GM21423 (cell line): ENCODE measurements around the gene CORO2B.
"Not testable (repeated sequence)": the region's sequence is repeated elsewhere in the genome, so short reads cannot be mapped to it uniquely, and the experiment has no call there.

ENCODE experiments used
- ATAC-seq: cut with Tn5 transposase; IDR thresholded peaks from one replicate; pipeline ENCODE4 v1.9.1; 2021; ENCODE audit warnings: mild to moderate bottlenecking, moderate library complexity; ENCODE audit not compliant: unreplicated experiment

The CORO2B gene

DNA sequence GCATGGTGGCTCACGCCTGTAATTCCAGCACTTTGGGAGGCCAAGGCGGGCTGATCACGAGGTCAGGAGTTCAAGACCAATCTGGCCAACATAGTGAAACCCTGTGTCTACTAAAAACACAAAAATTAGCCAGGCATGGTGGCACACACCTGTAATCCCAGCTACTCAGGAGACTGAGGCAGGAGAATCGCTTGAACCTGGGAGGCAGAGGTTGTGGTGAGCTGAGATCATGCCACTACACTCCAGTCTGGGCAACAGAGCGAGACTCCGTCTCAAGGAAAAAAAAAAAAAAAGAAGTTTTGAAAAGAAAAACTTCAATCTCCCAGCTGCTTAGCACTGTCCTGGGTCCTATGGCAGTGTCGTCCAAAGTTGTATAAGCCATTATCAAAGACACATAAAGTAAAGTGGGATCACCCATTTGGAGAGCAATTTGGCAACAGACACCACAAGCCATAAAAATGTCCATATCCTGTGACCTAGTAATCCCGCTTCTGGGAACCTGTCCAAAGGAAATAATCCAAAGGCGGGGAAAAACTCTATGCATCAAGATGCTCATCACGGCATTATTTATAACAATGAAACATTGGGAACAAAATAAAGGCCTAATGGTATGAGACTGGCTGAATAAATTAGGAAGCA, 26.2 kb downstream of the CORO2B start:
- ATAC-seq: not testable (repeated sequence)

GRCh38 chr15:68606375-68606774, 27.6 kb downstream of the CORO2B start:
- no peak for ATAC-seq

DNA sequence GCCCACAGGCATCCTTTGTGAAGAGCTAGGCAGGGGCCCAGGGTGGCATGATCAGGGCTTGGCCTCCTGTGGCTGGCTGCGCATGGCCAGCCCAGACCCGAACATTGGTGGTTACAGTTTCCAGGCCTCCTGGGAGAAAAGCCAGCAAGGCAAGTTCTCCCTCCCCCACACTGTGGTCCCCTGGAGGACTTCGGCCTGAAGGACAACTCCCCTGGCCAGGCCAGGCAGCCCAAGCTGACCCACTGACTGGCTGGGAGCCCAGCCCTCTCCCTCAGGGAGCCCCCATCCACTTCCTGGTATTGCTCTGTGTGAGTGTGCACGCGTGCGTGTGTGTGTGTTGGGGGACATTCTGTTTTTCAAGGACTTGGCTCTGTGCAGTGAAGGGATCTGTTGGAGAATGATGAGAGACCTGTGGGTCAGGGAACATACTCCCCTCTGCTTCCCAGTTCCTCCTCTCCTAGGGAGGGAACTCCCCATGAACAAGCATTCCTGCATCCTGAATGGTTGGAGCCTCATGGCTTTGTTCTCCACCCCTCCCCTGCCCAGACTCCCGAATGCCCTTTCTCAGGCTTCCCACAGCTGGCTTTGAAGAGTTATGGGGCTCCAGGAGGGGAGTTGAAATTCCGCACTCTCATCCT, 29.5 kb downstream of the CORO2B start:
- ATAC-seq: no peak

DNA sequence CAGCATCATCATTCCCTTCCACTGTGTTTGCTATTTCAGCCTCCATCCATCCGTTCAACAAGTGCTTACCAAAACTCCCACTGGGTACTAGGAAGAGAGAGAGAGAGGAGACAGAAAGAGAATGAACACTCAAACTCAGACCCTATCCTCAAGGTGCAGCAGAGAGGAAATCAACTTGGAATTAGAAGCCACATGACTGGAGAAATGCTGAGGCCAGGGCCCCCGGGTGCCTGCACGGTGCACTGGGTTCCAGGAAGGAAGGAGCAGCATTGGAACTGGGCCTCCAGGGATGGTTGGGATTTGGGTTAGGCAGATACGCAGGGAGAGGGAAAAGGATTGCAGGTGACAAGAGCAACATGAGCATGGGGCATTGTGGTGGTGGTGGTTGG, 30.0 kb downstream of the CORO2B start:
- ATAC-seq: no peak

DNA sequence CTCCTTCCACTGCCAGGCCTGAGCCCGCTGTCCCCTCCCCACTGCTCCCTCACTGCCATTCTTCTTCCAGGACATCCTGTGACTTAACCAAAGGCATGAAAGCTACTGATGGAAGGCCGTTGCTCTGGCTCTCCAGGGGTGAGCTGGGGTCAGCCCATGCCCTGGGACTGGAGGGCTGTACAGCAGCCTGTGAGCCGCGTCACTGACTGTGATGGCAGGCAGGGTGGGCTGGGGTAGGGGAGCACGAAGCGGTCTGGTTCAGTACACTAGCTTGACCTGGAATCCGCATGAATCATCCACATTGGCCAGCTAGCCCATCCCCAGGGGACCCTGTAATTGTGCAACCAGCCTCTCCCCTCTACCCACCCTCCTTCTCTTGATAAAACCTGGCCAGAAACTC, 30.8 kb downstream of the CORO2B start:
- no peak for ATAC-seq

DNA sequence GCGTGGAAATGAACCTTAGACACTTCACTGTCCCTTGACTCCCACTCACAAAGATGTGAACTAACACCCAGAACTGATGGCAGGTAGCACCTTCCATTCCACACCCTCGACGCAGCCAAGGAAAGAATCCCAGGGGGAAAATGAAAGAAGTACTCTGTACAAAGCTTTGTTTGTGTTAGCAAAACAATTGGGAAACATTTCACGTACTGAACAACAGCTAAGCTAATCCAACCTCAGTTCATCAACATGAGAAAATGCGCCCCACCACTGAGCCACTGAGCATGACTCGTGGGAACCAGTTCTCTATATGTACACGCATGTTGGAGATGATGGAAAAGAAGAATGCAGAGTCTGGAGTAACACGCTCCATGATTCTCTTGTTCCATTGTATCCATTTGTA, 32.0 kb downstream of the CORO2B start:
- ATAC-seq: no peak

GRCh38 chr15:68612503-68612902, 33.7 kb downstream of the CORO2B start:
- ATAC-seq: no peak

GRCh38 chr15:68612979-68613740, 34.4 kb downstream of the CORO2B start:
- no peak for ATAC-seq

- ATAC-seq: no peak
These were observed 35.7 kb downstream of the CORO2B start for GRCh38 chr15:68614286-68615035.

- no peak for ATAC-seq
These were observed 36.5 kb downstream of the CORO2B start for GRCh38 chr15:68615301-68615700.

- no peak for ATAC-seq
These were observed 37.0 kb downstream of the CORO2B start for GRCh38 chr15:68615811-68616210.

DNA sequence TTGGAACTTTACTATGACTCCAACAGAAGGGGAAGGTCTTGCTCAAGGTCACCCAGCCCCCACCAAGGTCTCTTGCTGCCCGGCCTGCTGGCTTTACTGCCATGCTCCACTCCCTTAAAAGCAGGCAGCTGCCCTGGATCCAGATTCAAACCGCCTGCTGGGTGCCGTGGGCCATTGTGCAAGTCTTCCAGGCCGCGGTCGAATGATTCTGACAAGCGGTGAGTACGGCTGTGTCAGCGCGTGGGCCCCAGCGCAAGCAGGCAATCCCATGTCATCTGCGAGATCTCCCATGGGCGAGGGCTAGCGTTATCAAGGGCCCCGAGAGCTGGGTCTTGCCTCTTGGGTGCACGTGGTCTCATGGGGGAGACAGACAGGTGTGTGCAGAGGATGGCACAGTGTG, 37.6 kb downstream of the CORO2B start:
- ATAC-seq: no peak

DNA sequence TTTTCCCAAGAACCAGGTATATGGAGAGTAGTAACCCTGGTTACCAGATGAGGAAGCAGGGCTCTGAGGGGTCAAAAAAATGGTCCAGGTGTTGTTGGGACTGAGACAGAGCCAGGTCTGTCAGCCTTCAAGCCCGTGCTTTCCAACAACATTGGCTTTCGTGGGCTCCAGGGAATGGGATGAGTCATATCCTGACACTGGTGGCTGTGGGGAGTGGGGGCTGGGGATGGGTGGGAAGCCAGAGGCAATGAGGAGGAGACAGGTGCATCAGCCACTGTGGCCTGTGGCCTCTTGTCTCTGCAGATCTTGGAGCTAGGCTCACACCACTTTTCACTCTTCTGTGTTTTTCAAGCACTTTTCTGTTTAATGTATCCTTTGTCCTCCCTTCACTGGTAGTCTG, 38.2 kb downstream of the CORO2B start:
- no peak for ATAC-seq

GRCh38 chr15:68617777-68618176, 39.0 kb downstream of the CORO2B start:
- ATAC-seq: no peak

- ATAC-seq: no peak
These were observed 39.6 kb downstream of the CORO2B start for GRCh38 chr15:68618394-68618793.

DNA sequence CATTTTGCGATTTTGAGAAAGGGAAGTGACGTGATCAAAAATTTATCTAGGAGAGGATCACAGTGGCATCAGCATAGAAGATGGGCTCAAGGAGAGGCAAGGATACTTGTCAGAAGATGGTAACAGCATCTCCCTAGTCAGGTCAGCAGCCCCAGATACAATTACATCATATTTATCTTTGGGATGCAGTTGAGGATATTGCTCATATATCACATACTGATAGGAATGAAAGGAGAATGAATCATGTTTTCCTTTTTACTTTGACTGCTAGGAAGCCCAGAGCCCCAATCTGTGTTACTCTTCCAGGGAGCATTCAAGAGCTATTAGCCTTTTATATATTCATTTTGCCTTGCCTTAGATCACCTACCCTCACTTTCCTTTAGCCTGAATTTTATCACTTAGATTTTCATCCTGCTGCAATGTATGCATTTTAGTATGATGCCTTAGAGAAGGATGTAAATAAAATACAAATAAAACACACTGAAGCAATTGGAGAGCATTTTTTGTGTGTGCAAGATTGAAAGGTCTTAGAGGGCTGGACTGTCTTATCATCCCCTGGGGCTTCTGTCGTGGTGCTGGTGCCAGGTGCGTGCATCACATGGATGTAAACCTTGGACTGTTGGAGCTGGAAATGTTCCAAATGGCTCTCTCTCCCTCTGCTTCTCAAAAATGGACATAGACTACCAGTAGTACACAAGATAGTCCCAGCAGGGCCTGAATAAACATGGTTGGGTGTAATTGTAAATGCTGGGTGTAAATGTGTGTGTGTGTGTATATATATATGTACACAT, 40.3 kb downstream of the CORO2B start:
- ATAC-seq: no peak

DNA sequence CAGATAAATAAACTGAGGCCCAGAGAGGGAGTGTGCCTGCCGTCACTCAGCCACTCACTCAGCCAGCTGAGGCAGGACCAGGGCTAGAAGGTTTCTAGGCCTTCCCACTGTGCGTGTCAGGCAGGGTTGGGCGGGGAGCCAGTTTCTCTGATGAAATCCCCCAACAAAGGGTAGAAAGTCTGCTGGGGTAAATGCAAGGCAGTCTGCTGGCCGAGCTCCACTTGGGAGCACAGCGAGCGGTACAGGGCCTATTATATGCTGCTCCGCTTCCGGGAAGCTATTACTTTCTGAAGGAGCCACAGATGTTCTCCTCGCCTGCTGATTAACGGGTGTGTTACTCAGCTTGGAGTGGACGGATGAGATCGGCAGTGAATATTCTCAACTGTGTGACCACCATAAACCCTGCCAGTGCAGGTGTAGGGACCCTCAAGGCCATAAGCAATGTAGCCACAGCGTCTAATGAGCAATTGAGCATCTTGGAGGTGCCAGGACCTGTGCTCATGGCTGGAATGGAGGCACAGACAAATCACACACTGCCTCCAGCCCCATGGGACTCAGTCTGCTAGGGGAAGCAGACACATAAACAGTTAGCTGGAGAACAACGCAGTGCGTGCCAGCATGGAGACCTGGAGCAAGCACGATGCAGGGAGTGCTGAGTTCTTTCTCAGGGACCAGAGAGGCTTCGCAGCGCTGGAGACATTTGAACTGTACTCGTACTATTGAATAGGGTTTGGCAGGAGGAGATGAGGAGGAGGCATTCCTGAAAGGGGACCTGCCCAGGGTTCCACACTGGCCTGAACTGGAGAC, 42.1 kb downstream of the CORO2B start:
- no peak for ATAC-seq

GRCh38 chr15:68621535-68621934, 42.7 kb downstream of the CORO2B start:
- ATAC-seq: no peak

DNA sequence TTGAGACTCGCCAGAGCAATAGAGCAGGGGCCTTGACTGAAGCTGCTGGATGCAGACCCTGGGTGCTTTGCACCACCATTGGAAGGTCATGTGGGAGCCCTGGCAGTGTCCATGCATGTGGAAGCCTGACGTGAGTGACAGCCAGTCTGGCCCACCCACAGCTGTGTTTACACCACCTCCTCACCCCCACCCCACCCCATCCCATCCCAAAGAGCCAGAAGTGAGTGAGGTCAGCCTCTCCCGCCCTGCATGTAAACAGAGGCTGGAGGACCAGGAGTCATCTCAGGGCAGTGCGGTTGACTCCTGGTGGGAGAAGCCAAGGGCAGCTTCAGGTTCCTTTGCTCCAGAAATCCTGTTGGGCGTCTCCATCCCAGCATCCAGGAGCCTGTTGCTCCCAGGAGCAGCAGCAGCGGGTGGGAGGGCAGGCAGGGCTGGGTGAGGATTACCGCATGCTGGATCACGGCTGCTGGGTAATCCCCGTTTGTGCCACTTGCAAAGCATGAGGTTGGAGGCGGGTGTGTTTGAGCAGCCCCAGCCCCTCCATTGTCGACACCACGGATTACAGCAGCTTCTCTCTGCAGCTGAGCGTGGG, 44.6 kb downstream of the CORO2B start:
- no peak for ATAC-seq
